SIG-M5 treated with dmso at 0.1 percent for 504 hours (cell line): Measurements from ENCODE around the gene ZNF333.
A peak's percentile ranks its signal among the peaks of the same experiment; 100 is the strongest.
"Not testable (repeated sequence)": the region's sequence is repeated elsewhere in the genome, so short reads cannot be mapped to it uniquely, and the experiment has no call there.

Experiments
- DNase-seq: peaks from one replicate; lab custom pipeline; 2025; ENCODE audit not compliant: unreplicated experiment; lab: John Stamatoyannopoulos, UW

The ZNF333 gene

DNA sequence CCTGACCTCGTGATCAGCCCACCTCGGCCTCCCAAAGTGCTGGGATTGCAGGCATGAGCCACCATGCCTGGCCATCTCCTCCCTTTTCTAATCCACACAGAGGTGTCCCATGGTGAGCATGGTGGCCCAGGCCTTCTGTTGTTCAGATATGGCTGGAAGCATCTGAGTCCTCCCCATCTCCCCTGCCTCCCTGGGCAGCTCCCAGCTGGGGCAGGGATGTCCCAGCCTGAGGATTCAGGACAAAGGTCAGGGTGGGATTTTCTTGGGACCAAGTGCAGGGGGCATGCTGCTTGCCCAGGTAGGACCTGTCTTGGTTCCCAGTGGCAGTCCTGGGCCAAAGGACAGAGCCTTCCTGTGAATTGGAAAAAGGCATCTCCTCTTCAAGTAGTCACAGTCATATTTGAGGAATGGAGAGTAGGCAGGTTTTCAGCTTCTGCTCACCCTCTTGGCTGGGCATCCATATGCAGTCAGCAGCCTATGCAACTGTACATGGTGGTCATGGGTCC is 77.7 kb downstream of the ZNF333 start:
- DNase-seq, result no peak

DNA sequence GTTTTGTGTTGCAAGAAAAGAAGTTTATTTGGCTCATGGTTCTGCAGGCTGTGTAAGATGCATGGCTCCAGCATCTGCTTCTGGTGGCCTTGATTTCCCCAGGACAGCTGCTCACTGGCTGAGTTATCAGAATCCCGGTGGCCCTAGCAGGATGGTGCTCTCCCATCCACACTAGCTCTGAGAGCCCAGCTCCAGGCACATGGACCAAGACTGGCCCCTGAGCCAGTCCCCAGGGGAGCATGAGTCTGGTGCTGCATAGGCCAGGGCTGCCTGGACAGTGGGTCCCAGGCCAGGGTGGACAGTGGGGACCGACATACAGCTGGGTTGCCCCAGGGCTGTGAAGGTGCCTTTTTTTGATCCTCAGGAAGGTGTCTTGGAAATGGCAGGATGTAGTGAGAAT is 78.2 kb downstream of the ZNF333 start:
- DNase-seq, result no peak

DNA sequence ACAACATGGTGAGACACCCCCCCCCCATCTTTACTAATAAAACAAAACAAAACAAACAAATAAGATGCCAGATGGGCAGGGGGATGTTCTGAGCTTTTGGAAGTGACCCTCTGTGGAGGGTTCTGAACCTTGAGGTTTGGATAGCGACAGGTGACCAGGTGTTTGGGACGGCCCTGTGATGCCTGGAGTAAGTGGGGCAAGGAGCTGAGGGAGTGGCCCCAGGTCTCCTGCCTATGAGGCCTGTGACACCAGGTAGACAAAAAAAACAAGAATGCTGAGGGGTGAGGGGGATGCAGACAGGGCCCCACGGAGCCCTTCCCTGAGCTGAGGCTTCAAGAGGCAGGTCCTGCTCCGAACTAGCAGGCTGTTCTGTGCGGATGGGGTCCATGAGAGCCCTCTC is 79.4 kb downstream of the ZNF333 start:
- no peak for DNase-seq

DNA sequence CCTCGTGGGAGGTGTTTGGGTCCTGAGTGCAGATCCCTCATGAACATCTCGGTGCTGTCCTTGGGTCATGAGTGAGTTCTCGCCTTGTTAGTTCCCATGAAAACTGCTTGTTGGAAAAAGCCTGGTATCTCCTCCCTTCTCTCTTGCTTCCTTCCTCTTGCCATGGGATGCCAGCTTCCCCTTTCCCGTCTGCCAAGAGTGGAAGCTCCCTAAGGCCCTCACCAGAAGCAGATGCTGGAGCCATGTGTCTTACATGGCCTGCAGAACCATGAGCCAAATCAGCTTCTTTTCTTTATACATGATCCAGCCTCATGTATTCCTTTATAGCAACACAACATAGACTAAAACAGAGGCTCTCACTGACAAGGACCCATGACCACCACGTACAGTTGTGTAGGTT is 80.3 kb downstream of the ZNF333 start:
- no peak for DNase-seq

DNA sequence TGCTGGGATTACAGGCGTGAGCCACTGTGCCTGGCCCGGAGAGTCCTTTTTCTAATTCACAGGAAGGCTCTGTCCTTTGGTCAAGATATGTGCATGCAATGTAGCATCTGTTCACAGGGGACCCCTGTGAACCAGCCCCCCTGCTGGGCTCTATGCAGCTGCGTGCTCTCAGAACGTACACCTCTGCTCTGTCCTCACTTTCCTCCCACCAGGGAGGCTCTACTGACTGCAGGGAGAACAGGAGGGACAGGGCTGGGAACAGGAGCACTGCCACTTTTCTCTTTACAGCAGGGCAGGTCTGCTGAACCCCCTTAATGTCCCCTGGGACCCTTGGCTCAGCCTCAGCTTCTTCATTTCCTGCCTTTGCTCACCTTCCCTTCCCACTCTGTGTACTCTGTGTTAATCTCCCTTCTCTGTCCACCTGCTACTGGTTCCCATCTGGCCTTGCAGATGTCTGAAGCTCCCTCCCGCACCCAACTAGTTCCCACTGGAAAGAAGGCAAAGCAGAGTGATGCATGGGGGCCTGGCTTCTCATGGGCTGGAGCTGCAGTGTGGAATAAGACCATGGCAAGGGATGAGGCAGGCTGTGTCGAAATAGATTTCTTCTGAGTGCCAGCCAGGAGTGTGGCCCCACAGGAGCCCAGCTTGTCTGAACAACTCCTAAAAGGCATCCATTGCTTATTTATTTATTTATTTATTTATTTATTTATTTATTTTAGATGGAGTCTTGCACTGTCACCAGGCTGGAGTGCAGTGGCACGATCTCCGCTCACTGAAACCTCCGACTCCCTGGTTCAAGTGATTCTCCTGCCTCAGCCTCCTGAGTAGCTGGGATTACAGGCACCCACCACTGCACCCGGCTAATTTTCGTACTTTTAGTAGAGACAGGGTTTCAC is 81.3 kb downstream of the ZNF333 start:
- DNase-seq, result no peak

DNA sequence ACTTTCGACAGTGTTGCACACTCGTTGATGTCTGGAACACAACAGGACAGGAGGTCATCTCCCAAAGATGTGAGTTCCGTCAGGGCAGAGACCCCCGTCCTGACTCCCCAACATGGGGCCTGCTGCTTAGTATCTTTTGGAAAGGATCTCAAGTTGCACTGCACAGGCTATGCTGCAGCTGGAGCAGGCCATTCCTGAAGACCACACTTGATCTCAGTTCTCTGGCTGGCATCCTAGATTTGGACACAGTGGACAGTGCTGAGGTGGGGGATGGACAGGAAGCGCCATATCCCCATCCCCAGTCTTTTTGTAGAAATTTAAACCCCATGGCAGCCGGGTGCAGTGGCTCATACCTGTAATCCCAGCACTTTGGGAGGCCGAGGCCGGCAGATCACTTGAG is 82.6 kb downstream of the ZNF333 start:
- no peak for DNase-seq

DNA sequence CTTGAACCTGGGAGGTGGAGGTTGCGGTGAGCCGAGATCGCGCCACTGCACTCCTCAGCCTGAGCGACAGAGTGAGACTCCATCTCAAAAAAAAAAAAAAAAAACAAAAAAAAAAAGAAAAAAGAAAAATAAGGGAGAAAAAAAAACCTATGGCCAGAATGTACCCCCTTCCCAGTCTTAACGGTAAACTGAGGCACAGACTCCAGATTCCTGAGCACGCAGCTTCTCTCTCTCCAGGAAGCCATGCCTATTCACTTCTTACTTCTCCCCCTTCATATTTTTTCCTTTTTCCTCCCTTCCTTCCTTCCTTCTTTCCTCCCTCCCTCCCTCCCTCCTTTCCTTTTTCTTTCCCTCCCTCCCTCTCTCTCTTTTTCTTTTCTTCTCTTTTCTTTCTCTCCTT is 83.1 kb downstream of the ZNF333 start:
- no peak for DNase-seq

DNA sequence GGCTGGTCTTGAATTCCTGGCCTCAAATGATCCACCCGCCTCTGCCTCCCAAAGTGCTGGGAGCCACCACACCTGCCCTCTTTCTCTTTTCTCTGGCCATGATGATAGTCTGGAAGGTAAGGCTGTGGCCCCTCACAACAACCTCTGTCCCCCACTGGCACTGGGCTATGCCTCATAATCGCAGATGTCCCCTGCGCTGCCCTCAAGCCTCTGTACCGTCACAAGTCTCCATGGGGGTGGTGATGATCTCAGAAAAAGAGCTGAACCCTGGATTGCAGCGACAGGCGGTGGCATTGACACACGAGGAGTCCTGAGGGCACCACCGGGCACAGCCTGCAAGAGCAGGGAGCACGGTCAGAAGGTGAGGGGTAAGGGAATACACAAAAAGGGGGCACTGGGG is 83.9 kb downstream of the ZNF333 start:
- not testable (repeated sequence) for DNase-seq

DNA sequence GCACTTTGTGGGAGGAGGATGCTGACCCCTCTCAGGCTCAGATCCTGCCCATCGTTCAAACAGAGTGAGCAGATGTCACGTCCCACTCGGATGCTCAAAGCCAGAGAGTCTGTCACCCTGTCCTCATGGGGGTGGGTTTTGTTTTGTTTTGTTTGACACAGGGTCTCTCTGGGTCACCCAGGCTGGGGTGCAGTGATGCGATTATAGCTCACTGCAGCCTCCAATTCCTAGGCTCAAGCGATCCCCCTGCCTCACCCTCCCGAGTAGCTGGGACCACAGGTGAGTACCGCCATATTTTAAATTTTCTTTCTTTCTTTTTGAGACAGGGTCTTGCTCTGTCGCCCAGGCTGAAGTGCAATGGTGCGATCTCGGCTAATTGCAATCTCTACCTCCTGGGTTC is 84.5 kb downstream of the ZNF333 start:
- DNase-seq, result no peak

DNA sequence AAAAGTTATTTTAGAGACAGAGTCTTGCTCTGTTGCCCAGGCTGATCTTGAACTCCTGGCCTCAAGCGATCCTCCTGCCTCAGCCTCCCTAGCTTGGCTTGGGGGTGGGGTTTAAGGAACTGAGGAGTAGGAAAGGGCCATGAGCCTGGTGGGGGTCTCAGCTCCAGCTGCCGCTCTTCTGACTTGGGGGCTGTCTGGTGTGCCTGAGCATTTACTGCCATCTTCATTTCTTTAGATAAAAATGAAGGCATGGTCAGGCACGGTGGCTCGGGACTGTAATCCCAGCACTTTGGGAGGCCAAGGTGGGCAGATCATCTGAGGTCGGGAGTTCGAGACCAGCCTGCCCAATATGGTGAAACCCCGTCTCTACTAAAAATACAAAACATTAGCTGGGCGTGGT is 85.5 kb downstream of the ZNF333 start:
- not testable (repeated sequence) for DNase-seq

DNA sequence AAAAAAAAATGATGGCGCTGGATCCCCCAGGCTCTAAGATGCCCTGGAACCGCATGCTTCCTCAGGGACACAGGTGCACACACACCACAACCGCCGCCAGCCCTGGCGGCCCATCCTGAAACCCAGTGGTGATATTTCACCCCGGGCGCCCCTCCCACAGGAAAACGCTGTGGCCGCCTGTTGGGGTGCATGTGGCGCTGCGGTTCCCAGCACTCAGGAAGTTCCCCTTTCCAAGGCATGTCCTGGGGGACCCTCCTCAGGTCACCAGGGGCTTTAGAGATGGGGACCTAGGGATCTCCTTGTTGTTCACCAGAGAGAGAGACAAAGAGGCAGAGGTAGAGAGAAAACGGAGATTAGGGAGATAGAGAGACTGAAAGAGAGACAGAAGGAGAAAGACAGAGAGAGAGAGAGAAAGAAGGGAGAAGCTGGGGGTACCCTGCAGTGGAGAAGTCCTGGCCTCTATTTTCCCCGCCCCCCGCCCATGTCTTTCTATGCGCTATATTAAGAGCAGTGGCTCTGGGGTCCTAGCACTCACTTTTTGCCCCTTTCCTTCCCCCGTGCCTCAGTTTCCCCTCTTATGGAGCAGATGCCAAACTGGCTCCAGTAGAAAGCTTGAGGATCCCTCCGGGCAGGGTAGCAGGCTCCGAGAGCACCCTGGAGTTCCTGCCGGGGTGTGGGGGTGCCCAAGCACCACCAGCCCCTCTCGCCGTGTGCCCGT is 86.2 kb downstream of the ZNF333 start:
- peak; percentile 32 for DNase-seq

DNA sequence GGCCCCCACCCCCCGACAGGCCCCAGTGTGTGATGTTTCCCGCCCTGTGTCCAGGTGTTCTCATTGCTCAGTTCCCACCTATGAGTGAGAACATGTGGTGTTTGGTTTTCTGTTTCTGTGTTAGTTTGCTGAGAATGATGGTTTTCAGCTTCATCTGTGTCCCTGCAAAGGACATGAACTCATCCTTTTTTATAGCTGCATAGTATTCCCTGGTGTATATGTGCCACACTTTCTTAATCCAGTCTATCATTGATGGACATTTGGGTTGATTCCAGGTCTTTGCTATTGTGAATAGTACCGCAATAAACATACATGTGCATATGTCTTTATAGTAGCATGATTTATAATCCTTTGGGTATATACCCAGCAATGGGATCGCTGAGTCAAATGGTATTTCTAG is 87.8 kb downstream of the ZNF333 start:
- not testable (repeated sequence) for DNase-seq

DNA sequence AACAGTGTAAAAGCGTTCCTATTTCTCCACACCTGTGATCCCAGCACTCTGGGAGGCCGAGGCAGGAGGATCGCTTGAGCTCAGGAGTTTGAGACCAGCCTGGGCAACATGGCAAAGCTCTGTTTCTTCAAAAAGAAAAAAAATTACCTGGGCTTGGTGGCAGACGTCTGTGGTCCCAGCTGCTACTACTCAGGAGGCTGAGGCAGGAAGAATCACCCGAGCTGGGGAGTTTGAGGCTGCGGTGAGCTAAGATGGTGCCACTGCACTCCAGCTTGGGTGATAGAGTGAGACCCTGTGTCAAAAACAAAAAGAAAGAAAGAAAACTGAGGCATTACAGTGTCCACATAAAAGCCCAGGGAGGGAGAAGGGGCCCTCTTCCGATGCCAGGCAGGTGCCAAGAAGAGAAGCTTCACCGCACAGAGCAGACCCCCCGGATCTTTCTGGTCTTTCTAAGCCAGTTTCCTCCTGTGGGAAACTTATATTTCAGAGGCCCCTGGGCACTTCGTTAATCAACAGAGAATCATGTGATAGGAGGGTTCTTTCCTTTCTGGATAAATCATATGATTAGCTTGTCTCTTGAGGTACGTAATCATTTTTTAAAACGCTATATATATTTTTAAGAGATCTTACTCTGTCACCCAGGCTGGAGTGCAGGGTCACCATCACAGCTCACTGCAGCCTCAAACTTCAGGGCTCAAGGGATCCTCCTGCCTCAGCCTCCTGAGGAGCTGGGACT is 88.4 kb downstream of the ZNF333 start, which contains the start of gene ADGRE2:
Gene ADGRE2, minus strand, starts transcription at position 451 of the 736 bp plus-strand sequence. CDS start 1,804 bp downstream, outside the sequence.
- DNase-seq, result not testable (repeated sequence)

DNA sequence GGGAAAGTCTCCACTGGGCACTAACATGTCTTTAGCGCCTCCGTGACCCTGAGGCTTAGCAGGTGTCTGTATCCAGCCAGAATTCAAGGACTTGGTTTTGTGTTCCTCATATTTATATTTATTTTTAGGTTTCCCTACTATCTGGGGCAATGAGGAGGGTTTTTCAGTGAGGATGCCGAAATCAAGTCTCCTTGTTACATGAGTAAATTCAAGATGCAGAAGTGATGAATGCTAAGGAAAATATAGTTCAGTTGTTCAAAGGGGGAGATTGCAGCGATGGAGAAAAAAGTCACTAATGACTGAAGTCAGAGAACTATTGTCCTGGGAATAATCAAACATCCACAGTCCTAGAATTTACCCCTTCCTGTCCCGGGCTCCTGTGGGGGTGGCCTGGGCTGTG is 89.3 kb downstream of the ZNF333 start:
- no peak for DNase-seq

DNA sequence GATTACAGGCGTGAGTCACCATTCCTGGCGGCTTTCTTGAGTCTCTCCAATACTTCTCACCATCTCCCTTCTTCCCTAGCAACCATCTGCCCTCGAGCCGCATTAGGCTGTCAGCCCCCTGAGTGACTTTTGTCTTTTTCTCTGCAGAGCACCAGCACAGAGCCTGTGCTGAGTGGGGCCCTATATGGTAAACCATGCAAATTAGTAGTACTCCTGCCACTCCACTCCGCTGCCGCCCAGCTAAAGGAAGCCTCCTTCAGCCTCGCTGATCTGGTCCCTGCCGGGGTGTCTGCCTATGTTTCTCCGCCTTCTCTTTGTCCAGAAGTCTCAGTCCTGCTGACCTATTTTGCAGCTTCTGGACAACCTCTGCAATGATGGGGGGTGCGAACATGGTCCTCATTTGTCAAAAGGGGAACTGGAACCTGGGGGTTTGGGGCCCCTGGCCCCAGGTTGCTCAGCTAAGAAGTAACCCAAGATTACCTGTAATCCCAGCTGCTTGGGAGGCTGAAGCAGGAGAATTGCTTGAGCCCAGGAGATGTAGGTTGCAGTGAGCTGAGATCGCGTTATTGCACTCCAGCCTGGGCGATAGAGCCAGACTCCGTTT is 90.9 kb downstream of the ZNF333 start:
- not testable (repeated sequence) for DNase-seq

DNA sequence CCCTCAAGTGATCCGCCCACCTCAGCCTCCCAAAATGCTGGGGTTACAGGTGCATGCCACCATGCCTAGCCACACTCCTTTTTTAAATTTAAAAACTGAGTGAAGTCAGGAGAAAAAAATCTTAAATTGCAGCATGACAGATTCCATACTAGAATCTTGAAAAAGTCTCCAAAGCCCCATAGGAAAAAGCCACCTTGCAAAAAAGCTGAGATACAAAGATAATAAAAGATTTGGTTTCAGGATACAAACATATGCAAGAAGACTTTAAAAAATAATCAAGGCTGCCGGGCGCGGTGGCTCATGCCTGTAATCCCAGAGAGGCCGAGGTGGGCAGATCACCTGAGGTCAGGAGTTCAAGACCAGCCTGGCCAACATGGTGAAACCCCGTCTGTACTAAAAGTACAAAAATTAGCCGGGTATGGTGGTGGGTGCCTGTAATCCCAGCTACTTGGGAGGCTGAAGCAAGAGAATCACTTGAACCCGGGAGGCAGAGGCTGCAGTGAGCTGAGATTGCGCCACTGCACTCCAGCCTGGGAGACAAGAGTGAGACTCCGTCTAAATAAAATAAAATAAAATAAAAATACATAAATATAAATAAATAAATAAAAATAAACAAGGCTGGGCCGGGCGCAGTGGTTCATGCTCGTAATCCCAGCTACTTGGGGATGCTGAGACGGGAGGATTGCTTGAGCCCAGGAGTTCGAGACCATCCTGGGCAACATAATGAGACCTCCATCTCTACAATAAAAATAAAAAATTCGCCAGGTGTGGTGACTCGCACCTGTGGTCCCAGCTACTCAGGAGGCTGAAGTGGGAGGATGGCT is 92.1 kb downstream of the ZNF333 start:
- not testable (repeated sequence) for DNase-seq

DNA sequence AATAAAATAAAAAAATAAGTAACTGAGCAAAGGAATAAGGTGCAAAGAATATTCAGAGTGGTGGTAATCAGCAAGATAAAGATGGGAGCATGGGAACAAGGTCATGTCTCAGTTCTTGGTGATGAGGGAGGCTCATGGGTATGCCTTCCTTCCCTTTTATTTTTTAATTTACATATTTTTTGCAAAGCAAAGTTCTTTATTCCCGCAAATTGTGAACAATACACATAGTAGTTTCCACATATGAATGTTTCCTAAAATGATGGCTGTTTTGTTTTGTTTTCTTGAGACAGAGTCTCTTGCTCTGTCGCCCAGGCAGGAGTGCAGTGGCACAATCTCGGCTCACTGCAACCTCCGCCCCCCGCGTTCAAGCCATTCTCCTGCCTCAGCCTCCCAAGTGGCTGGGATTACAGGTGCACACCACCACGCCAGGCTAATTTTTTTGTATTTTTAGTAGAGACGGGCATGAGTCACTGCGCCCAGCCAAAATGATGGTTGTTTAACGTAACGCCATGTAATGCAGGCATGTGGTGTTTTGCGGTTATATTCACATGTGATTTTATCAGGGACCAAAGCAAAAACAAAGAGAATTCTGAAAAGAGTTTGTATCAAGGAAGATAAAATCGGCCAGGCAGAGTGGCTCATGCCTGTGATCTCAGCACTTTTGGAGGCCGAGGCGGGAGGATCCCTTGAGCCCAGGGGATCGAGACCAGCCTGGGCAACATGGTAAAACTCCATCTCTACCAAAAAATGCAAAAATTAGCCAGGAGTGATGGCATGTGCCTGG is 93.0 kb downstream of the ZNF333 start:
- DNase-seq, result no peak
